ENCODE measurements around the gene S100A11. TPM values are rescaled to one million over a fixed set of nuclear protein-coding genes. Genes with fewer than 3 reads are reported as not detected.

The S100A11 gene
- total RNA-seq, 1 experiment from 2014 or later, result 126 TPM

DNA sequence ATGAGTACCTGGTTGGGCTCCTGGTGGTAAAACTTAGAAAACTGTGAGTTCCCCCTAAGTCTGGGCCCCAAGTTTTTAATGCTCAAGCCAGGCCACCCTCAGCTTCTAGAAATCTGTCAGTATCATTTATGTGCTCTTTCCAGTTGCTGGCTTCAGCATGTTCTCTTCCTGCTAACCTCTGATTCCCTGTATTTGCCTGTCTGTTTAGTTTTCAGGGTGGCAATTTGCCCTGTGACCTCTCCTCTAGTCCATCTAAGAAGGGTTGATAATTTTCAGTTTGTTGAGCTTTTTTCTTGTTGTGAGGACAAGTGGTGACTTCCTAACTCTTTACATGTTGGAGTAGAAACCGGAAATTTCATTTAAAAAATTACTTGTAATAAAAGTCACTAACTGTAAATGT lies 27.1 kb downstream of the S100A11 start (continued):
- TF ChIP-seq, protein P1, sequence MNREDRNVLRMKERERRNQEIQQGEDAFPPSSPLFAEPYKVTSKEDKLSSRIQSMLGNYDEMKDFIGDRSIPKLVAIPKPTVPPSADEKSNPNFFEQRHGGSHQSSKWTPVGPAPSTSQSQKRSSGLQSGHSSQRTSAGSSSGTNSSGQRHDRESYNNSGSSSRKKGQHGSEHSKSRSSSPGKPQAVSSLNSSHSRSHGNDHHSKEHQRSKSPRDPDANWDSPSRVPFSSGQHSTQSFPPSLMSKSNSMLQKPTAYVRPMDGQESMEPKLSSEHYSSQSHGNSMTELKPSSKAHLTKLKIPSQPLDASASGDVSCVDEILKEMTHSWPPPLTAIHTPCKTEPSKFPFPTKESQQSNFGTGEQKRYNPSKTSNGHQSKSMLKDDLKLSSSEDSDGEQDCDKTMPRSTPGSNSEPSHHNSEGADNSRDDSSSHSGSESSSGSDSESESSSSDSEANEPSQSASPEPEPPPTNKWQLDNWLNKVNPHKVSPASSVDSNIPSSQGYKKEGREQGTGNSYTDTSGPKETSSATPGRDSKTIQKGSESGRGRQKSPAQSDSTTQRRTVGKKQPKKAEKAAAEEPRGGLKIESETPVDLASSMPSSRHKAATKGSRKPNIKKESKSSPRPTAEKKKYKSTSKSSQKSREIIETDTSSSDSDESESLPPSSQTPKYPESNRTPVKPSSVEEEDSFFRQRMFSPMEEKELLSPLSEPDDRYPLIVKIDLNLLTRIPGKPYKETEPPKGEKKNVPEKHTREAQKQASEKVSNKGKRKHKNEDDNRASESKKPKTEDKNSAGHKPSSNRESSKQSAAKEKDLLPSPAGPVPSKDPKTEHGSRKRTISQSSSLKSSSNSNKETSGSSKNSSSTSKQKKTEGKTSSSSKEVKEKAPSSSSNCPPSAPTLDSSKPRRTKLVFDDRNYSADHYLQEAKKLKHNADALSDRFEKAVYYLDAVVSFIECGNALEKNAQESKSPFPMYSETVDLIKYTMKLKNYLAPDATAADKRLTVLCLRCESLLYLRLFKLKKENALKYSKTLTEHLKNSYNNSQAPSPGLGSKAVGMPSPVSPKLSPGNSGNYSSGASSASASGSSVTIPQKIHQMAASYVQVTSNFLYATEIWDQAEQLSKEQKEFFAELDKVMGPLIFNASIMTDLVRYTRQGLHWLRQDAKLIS (CRISPR knock-in tag; IDR thresholded peaks at IDR 0.05; ENCODE audit: borderline replicate concordance), result no peak
- TF ChIP-seq, protein P2, sequence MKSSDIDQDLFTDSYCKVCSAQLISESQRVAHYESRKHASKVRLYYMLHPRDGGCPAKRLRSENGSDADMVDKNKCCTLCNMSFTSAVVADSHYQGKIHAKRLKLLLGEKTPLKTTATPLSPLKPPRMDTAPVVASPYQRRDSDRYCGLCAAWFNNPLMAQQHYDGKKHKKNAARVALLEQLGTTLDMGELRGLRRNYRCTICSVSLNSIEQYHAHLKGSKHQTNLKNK (CRISPR knock-in tag; IDR thresholded peaks at IDR 0.05), result no peak
- TF ChIP-seq, protein P3, sequence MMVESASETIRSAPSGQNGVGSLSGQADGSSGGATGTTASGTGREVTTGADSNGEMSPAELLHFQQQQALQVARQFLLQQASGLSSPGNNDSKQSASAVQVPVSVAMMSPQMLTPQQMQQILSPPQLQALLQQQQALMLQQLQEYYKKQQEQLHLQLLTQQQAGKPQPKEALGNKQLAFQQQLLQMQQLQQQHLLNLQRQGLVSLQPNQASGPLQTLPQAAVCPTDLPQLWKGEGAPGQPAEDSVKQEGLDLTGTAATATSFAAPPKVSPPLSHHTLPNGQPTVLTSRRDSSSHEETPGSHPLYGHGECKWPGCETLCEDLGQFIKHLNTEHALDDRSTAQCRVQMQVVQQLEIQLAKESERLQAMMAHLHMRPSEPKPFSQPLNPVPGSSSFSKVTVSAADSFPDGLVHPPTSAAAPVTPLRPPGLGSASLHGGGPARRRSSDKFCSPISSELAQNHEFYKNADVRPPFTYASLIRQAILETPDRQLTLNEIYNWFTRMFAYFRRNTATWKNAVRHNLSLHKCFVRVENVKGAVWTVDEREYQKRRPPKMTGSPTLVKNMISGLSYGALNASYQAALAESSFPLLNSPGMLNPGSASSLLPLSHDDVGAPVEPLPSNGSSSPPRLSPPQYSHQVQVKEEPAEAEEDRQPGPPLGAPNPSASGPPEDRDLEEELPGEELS (CRISPR knock-in tag; IDR thresholded peaks at IDR 0.05), result no peak
- TF ChIP-seq TEAD1 (CRISPR knock-in tag; IDR thresholded peaks at IDR 0.05) (no peak), ZNF138 (CRISPR knock-in tag; conservative IDR thresholded peaks at IDR 0.05) (no peak), ZNF263 (CRISPR knock-in tag; IDR thresholded peaks at IDR 0.05; ENCODE audit: low read depth) (no peak)
- TF ChIP-seq, protein P4, sequence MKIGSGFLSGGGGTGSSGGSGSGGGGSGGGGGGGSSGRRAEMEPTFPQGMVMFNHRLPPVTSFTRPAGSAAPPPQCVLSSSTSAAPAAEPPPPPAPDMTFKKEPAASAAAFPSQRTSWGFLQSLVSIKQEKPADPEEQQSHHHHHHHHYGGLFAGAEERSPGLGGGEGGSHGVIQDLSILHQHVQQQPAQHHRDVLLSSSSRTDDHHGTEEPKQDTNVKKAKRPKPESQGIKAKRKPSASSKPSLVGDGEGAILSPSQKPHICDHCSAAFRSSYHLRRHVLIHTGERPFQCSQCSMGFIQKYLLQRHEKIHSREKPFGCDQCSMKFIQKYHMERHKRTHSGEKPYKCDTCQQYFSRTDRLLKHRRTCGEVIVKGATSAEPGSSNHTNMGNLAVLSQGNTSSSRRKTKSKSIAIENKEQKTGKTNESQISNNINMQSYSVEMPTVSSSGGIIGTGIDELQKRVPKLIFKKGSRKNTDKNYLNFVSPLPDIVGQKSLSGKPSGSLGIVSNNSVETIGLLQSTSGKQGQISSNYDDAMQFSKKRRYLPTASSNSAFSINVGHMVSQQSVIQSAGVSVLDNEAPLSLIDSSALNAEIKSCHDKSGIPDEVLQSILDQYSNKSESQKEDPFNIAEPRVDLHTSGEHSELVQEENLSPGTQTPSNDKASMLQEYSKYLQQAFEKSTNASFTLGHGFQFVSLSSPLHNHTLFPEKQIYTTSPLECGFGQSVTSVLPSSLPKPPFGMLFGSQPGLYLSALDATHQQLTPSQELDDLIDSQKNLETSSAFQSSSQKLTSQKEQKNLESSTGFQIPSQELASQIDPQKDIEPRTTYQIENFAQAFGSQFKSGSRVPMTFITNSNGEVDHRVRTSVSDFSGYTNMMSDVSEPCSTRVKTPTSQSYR (CRISPR knock-in tag; IDR thresholded peaks at IDR 0.05), result no peak
- TF ChIP-seq, protein P5, sequence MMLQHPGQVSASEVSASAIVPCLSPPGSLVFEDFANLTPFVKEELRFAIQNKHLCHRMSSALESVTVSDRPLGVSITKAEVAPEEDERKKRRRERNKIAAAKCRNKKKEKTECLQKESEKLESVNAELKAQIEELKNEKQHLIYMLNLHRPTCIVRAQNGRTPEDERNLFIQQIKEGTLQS (CRISPR knock-in tag; conservative IDR thresholded peaks at IDR 0.05), result no peak
- TF ChIP-seq, protein P6, sequence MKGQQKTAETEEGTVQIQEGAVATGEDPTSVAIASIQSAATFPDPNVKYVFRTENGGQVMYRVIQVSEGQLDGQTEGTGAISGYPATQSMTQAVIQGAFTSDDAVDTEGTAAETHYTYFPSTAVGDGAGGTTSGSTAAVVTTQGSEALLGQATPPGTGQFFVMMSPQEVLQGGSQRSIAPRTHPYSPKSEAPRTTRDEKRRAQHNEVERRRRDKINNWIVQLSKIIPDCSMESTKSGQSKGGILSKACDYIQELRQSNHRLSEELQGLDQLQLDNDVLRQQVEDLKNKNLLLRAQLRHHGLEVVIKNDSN (CRISPR knock-in tag; IDR thresholded peaks at IDR 0.05), result no peak

DNA sequence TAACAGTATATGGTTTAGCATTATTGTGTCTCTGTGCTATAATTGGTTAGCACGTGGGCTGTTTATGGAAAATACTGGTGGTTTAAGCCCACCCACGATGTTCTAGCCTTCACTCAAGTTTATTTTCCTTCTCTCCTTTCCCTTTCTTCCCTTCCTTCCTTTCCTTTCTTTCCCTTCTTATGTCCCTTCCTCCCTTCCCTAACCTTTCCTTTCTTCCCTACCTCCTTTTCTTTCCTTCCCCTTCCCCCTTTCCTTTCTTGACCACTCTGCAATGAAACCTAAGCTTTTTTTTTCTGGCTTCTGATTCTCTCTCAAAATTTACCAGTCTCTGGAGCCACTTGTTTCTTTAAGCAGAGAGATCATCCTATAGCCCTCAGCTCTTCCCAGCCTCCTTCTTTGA lies 29.8 kb downstream of the S100A11 start:
- Mint-ChIP-seq H3K27ac (no peak overlapping the region), H3K4me3 (no peak overlapping the region), H3K36me3 (no peaks in the 10 kb centered on the region), H3K9me3 (no peaks in the 10 kb centered on the region), H3K27me3 (ENCODE audit: low read depth) (peaks cover 4% of the 10 kb centered on the region), H3K4me1 (no peaks in the 10 kb centered on the region)
- no peak for DNase-seq (ENCODE audit: low spot score)
- POLR2A ChIA-PET, result no interaction called here
- ATAC-seq, result no peak
- TF ChIP-seq ZBTB21 (CRISPR knock-in tag; IDR thresholded peaks at IDR 0.05; ENCODE audit: borderline replicate concordance), result no peak
- CTCF ChIA-PET, result interaction anchor here (1.1 kb wide), 1 partner anchor 39 kb away, joined by 3 read pairs; no protein-coding TSS in a partner anchor

DNA sequence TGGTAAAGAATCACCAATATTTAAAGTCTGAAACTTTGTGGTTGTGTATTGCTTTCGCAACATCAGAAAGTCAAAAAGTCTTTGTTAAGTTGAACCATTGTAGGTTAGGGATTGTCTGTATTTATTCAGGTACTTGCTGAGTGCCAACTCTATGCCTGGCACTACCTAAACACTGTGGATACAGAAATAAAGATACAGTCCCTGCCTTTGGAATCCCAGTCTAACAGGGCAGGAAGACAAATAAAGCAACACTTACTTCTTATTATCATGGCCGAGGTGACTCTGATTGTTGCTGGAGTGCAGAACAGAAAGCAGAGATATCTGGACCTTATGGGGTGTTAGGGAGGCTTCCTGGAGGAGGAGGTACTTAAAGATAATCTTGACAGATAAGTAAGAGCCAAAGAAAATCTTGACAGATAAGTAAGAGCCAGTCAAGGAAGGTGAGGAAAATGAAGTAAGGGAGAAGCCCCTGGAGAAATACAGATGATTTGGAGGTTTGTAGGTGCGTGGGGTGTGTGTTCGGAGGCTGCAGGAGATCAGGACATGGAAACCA lies 31.4 kb downstream of the S100A11 start:
- peaks cover 4% of the 10 kb centered on the region for H3K27me3 Mint-ChIP-seq (ENCODE audit: low read depth)
- no peak for ATAC-seq
- CTCF ChIA-PET, result interaction anchor here (2.1 to 7.9 kb wide), 4 partner anchors 9 to 72 kb away, joined by 12 to 293 read pairs (median 118); no protein-coding TSS in a partner anchor
- TF ChIP-seq, protein P7, sequence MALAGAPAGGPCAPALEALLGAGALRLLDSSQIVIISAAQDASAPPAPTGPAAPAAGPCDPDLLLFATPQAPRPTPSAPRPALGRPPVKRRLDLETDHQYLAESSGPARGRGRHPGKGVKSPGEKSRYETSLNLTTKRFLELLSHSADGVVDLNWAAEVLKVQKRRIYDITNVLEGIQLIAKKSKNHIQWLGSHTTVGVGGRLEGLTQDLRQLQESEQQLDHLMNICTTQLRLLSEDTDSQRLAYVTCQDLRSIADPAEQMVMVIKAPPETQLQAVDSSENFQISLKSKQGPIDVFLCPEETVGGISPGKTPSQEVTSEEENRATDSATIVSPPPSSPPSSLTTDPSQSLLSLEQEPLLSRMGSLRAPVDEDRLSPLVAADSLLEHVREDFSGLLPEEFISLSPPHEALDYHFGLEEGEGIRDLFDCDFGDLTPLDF (CRISPR knock-in tag; IDR thresholded peaks at IDR 0.05), result no peak
- TF ChIP-seq, protein P8, sequence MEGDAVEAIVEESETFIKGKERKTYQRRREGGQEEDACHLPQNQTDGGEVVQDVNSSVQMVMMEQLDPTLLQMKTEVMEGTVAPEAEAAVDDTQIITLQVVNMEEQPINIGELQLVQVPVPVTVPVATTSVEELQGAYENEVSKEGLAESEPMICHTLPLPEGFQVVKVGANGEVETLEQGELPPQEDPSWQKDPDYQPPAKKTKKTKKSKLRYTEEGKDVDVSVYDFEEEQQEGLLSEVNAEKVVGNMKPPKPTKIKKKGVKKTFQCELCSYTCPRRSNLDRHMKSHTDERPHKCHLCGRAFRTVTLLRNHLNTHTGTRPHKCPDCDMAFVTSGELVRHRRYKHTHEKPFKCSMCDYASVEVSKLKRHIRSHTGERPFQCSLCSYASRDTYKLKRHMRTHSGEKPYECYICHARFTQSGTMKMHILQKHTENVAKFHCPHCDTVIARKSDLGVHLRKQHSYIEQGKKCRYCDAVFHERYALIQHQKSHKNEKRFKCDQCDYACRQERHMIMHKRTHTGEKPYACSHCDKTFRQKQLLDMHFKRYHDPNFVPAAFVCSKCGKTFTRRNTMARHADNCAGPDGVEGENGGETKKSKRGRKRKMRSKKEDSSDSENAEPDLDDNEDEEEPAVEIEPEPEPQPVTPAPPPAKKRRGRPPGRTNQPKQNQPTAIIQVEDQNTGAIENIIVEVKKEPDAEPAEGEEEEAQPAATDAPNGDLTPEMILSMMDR (IDR thresholded peaks at IDR 0.05), result no peak
- TF ChIP-seq, protein P2 (CRISPR knock-in tag; IDR thresholded peaks at IDR 0.05), result no peak
- no peak for TF ChIP-seq NFATC4 (CRISPR knock-in tag; IDR thresholded peaks at IDR 0.05)
- no peak for TF ChIP-seq SP1 (CRISPR knock-in tag; conservative IDR thresholded peaks at IDR 0.05)
- TF ChIP-seq, protein P9, sequence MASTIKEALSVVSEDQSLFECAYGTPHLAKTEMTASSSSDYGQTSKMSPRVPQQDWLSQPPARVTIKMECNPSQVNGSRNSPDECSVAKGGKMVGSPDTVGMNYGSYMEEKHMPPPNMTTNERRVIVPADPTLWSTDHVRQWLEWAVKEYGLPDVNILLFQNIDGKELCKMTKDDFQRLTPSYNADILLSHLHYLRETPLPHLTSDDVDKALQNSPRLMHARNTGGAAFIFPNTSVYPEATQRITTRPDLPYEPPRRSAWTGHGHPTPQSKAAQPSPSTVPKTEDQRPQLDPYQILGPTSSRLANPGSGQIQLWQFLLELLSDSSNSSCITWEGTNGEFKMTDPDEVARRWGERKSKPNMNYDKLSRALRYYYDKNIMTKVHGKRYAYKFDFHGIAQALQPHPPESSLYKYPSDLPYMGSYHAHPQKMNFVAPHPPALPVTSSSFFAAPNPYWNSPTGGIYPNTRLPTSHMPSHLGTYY (CRISPR knock-in tag; IDR thresholded peaks at IDR 0.05), result no peak

More for the DNA sequence above, 31.4 kb downstream of the S100A11 start:
- Mint-ChIP-seq H3K36me3 (no peaks in the 10 kb centered on the region), H3K4me3 (no peak overlapping the region), H3K27ac (no peak overlapping the region), H3K4me1 (peaks cover 13% of the 10 kb centered on the region), H3K9me3 (no peaks in the 10 kb centered on the region)
- no peak for DNase-seq (ENCODE audit: low spot score)
- POLR2A ChIA-PET, result no interaction called here
